Ovary (tissue), 9 donors: Measurements from ENCODE around the gene ABCA13. TPM values are rescaled to one million over a fixed set of nuclear protein-coding genes. Genes with fewer than 3 reads are reported as not detected.

Experiments used
- DNase-seq, 5 donors: peaks; one replicate each; pipeline ENCODE4 v3.0.0-alpha.2; 2019 to 2020
- H3K27ac ChIP-seq, 2 donors: fragments of 200-600 bp; one replicate each; pipeline versions ENCODE4 v1.5.1 to v1.8.0; 2019 to 2022
- H3K27me3 ChIP-seq: fragments of 200-600 bp; one replicate; pipeline ENCODE4 v1.8.0; 2022
- H3K36me3 ChIP-seq: fragments of 200-600 bp; sonication (generic); one replicate; pipeline ENCODE4 v1.5.1; 2019
- H3K4me1 ChIP-seq: one replicate; pipeline ENCODE4 v1.8.1; 2013; ENCODE audit warnings: mild to moderate bottlenecking, moderate library complexity; ENCODE audit not compliant: insufficient read depth
- H3K4me3 ChIP-seq: fragments of 200-600 bp; sonication (generic); one replicate; pipeline ENCODE4 v1.5.1; 2017
- H3K9me3 ChIP-seq, 2 donors: fragments of 200-600 bp in 1 of 2; sonication (generic) in 1 of 2; one replicate each; pipeline versions ENCODE4 v1.5.1 to v1.8.1; 2013 to 2019; ENCODE audit warnings: mild to moderate bottlenecking in 1 of 2, moderate library complexity in 1 of 2
- CTCF ChIP-seq, 3 donors: fragments of 450-650 bp in 2 of 3; fragments of 200-600 bp in 1 of 3; IDR thresholded peaks; one replicate each; pipeline versions ENCODE4 v1.5.1 to v1.8.0; 2016 to 2022; ENCODE audit warnings: antibody characterized with exemption in 3 of 3, mild to moderate bottlenecking in 1 of 3
- EP300 ChIP-seq: sonication (generic); formaldehyde crosslinking; IDR thresholded peaks from one replicate; pipeline ENCODE4 v1.6.1; 2017; ENCODE audit warnings: antibody characterized with exemption
- POLR2A ChIP-seq: fragments of 450-650 bp; IDR thresholded peaks from one replicate; pipeline ENCODE4 v1.6.1; 2017; ENCODE audit warnings: antibody characterized with exemption, mild to moderate bottlenecking, moderate library complexity
- WGBS, 3 donors: extraction: QIAGEN DNeasy Blood & Tissue Kit in 1 of 3; methylation state at CpG; one replicate each; pipeline versions ENCODE4 v1.1.5 to v1.1.7; 2013 to 2017; 5-methylcytosine and 5-hydroxymethylcytosine counted together
- intact Hi-C, 4 donors: fragments of 100-400 bp; cut with DNase I; formaldehyde crosslinking; loops; one replicate each; pipeline versions ENCODE4 v1.11.0 to v1.15.1; 2022 to 2023
- polyA plus RNA-seq, 2 donors: library from polyadenylated mRNA; stranded (reverse); fragments of 200-250 nt in 1 of 2; fragments of 350-450 nt in 1 of 2; fragmentation: Illumina TruSeq in 1 of 2; extraction: RNeasy Lipid Tissue Mini Kit (QIAGEN cat#74804) in 1 of 2; gene quantifications; one replicate each; pipeline ENCODE4 v1.2.3, GENCODE V29; 2013 to 2014
- total RNA-seq, 7 donors: library from RNA; depleted of rRNA in 2 of 7; stranded (reverse); fragments of >200 nt in 2 of 7; fragmentation: NEBNext Ultra II Directional in 3 of 7; extraction: Animal tissue kit (Norgen Biotek cat#: 25700) in 3 of 7; gene quantifications; one replicate each; pipeline versions ENCODE4 v1.1.0 to v1.2.4, GENCODE V29; 2016 to 2023
- donor health status: DM: no; HTN: no; CAD: no; lungs with moderate emphysema.
- donor health status: DM: no; HTN: no; CAD: no.
- donor health status: Bipolar disorder and iron deficiency.
- donor health status: DM: yes; HTN: yes; CAD: no.
- donor health status: DM: no; HTN: no; CAD: no.
- donor health status: DM: yes; HTN: yes; CAD: no.

Gene ABCA13
- total and polyA plus RNA-seq, 9 donors: 0.02 to 4.1 (median 0.20) TPM

- Histone ChIP-seq H3K9me3 (no peaks in the 10 kb centered on the region), H3K4me1 (no peaks in the 10 kb centered on the region), H3K36me3 (no peaks in the 10 kb centered on the region), H3K27ac (no peak overlapping the region), H3K4me3 (no peak overlapping the region), H3K27me3 (no peaks in the 10 kb centered on the region)
- TF ChIP-seq CTCF (IDR thresholded peaks at IDR 0.05) (no peak), EP300 (no peak), POLR2A (no peak)
- DNase-seq: no peak
- intact Hi-C loops: no loop called here
Observed at GRCh38 chr7:48522692-48523091, 351.4 kb downstream of the ABCA13 start.

- TF ChIP-seq CTCF (IDR thresholded peaks at IDR 0.05) (no peak), POLR2A (no peak), EP300 (no peak)
- H3K4me1 ChIP-seq: no peaks in the 10 kb centered on the region
- no peak overlapping the region for H3K4me3 ChIP-seq
- no peaks in the 10 kb centered on the region for H3K36me3 ChIP-seq
- no peak overlapping the region for H3K27ac ChIP-seq
- H3K9me3 ChIP-seq: no peaks in the 10 kb centered on the region
- H3K27me3 ChIP-seq: no peaks in the 10 kb centered on the region
- 62 to 65% (median 64%) methylated on average over 3 of the region's 3 CpGs for WGBS, 3 donors
- intact Hi-C loops: no loop called here
- no peak for DNase-seq
Observed at GRCh38 chr7:48525736-48526732, 354.8 kb downstream of the ABCA13 start.

- Histone ChIP-seq H3K4me3 (no peak overlapping the region), H3K36me3 (no peaks in the 10 kb centered on the region), H3K4me1 (no peaks in the 10 kb centered on the region), H3K9me3 (no peaks in the 10 kb centered on the region), H3K27me3 (no peaks in the 10 kb centered on the region), H3K27ac (no peak overlapping the region)
- DNase-seq: no peak
- intact Hi-C loops: no loop called here
- WGBS, 3 donors: 25 to 82% (median 35%) methylated on average over 1 of the region's 1 CpG
- TF ChIP-seq CTCF (IDR thresholded peaks at IDR 0.05) (no peak), EP300 (no peak), POLR2A (no peak)
Observed at GRCh38 chr7:48528646-48529045, 357.4 kb downstream of the ABCA13 start.

- intact Hi-C loops: no loop called here
- no peak overlapping the region for H3K4me3 ChIP-seq
- H3K27me3 ChIP-seq: no peaks in the 10 kb centered on the region
- no peak for DNase-seq
- no peak for TF ChIP-seq EP300
- TF ChIP-seq POLR2A: no peak
- TF ChIP-seq CTCF (IDR thresholded peaks at IDR 0.05): no peak
- no peaks in the 10 kb centered on the region for H3K9me3 ChIP-seq
- H3K36me3 ChIP-seq: no peaks in the 10 kb centered on the region
- 87 to 94% (median 92%) methylated on average over 2 of the region's 2 CpGs for WGBS, 3 donors
- no peaks in the 10 kb centered on the region for H3K4me1 ChIP-seq
- no peak overlapping the region for H3K27ac ChIP-seq
Observed at GRCh38 chr7:48537561-48537960, 366.3 kb downstream of the ABCA13 start.
